HepG2 (cell line): ENCODE data around the gene RHOT2. TPM values are rescaled to one million over a fixed set of nuclear protein-coding genes. Genes with fewer than 3 reads are reported as not detected.

ENCODE experiments used
- GABPA ChIP-seq, 2 experiments: IDR thresholded peaks; 2 replicates each; pipeline ENCODE4 v1.6.1; 2011 to 2016; ENCODE audit warnings: low read depth in 2 of 2, low read length in 1 of 2, missing biosample characterization in 1 of 2, missing genetic modification characterization in 1 of 2
- REXO4 ChIP-seq: sonication (generic); formaldehyde crosslinking; IDR thresholded peaks from 2 replicates; pipeline ENCODE4 v1.8.0; 2022; ENCODE audit warnings: missing genetic modification reagents, mild to moderate bottlenecking, borderline replicate concordance
- SP1 ChIP-seq, 2 experiments: fragments of 450-650 bp in 1 of 2; sonication (generic) in 1 of 2; formaldehyde crosslinking in 1 of 2; IDR thresholded peaks; 2 replicates each; pipeline versions ENCODE4 v1.4.0 to v1.6.1; 2016 to 2020; ENCODE audit warnings: missing genetic modification reagents in 1 of 2
- TCF12 ChIP-seq, 2 experiments: fragments of 450-650 bp in 1 of 2; sonication (generic) in 1 of 2; formaldehyde crosslinking in 1 of 2; IDR thresholded peaks; 2 replicates each; pipeline versions ENCODE4 v1.6.1 to v1.8.0; 2017 to 2022; ENCODE audit warnings: antibody characterized with exemption in 1 of 2, mild to moderate bottlenecking in 1 of 2, missing genetic modification reagents in 1 of 2, moderate library complexity in 1 of 2
- ZBTB7B ChIP-seq: sonication (generic); formaldehyde crosslinking; IDR thresholded peaks from 2 replicates; pipeline ENCODE4 v1.4.0; 2020; ENCODE audit warnings: missing genetic modification reagents
- ZFP82 ChIP-seq: sonication (generic); formaldehyde crosslinking; IDR thresholded peaks from 2 replicates; pipeline ENCODE4 v1.5.1; 2020; ENCODE audit warnings: mild to moderate bottlenecking, missing genetic modification reagents, borderline replicate concordance
- ZNF577 ChIP-seq: sonication (generic); formaldehyde crosslinking; IDR thresholded peaks from 2 replicates; pipeline ENCODE4 v1.4.0; 2020; ENCODE audit warnings: mild to moderate bottlenecking, low read depth, missing genetic modification reagents, borderline replicate concordance
- ZNF772 ChIP-seq: sonication (generic); formaldehyde crosslinking; IDR thresholded peaks from 2 replicates; pipeline ENCODE4 v1.5.0; 2020; ENCODE audit warnings: mild to moderate bottlenecking, missing genetic modification reagents
- polyA plus RNA-seq, 8 experiments: library from polyadenylated mRNA; depleted of rRNA in 3 of 8; stranded (reverse) in 7 of 8; unstranded in 1 of 8; fragments of >200 nt; fragmentation: Illumina TruSeq in 4 of 8; extraction: Trizol in 4 of 8; gene quantifications; 2 replicates each; pipeline versions ENCODE4 v1.2.1 to v1.2.3, GENCODE V29; 2011 to 2016; ENCODE audit warnings: low read depth in 4 of 8, missing spikeins in 1 of 8, mixed read lengths in 1 of 8; ENCODE audit not compliant: insufficient read depth in 1 of 8
- total RNA-seq, 5 experiments: library from RNA; depleted of rRNA; stranded (reverse); fragments of >200 nt; fragmentation: Illumina TruSeq; extraction: Trizol; gene quantifications; 2 replicates each; pipeline ENCODE4 v1.2.3, GENCODE V29; 2016; ENCODE audit warnings: low read depth in 1 of 5
- TF ChIP-seq, protein P1 (sequence below): IDR thresholded peaks from 2 replicates; pipeline ENCODE4 v1.6.1; 2016
- TF ChIP-seq, protein P2 (sequence below): sonication (generic); formaldehyde crosslinking; IDR thresholded peaks from 2 replicates; pipeline ENCODE4 v1.4.0; 2020; ENCODE audit warnings: missing genetic modification reagents
- TF ChIP-seq, protein P3 (sequence below): sonication (generic); formaldehyde crosslinking; IDR thresholded peaks from 2 replicates; pipeline ENCODE4 v1.5.0; 2020; ENCODE audit warnings: mild to moderate bottlenecking, missing genetic modification reagents, borderline replicate concordance
- TF ChIP-seq, protein P4 (sequence below): sonication (generic); formaldehyde crosslinking; conservative IDR thresholded peaks from 2 replicates; pipeline ENCODE4 v1.5.0; 2020; ENCODE audit warnings: missing genetic modification reagents
- TF ChIP-seq, protein P5 (sequence below), 2 experiments: sonication (generic) in 1 of 2; formaldehyde crosslinking in 1 of 2; IDR thresholded peaks; 2 replicates each; pipeline versions ENCODE4 v1.5.1 to v1.6.1; 2011 to 2020; ENCODE audit warnings: borderline replicate concordance in 1 of 2, low read depth in 1 of 2, low read length in 1 of 2, mild to moderate bottlenecking in 1 of 2, missing genetic modification reagents in 1 of 2, moderate library complexity in 1 of 2
- TF ChIP-seq, protein P6 (sequence below): sonication (generic); formaldehyde crosslinking; IDR thresholded peaks from 2 replicates; pipeline ENCODE4 v1.5.0; 2020; ENCODE audit warnings: missing genetic modification reagents, mild to moderate bottlenecking, borderline replicate concordance

RHOT2 gene
- total and polyA plus RNA-seq, 2 of the 13 experiments (the other 11 are each of a cell fraction or from before 2014, with no cell fraction given) = 63.6 to 76.9 TPM

DNA sequence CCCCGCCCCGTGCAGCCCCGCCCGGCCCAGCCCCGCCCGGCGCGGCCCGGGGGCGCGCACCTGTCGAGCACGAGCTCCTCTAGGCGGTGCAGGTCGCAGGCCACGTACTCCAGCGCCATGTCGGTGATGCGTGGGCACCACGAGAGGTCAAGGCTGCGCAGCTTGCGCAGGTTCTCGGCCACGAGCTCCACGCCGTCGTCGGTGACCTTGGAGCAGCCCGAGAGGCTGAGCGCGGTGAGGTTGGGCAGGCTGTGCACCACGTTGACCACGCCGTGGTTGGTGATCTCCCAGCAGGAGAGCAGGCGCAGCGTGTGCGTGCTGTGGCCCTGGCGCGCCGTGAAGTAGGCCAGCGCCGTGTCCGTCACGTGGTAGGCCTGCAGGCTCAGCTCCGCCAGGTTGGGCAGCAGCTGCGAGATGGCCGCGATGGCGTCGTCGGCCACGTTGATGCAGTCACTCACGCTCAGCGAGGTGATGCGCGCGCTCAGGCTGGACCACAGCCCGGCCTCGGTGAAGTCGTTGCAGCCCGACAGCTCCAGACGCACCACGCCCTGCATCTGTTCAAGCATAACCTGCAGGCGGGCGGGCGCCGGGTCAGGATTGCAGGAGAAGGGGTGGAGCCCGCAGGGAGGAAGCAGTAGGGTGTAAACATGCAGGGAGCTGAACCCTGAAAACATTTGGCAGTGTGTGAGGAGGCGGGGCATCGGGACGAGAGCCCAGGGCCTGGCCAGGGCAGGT is 27.6 kb downstream of the RHOT2 start (continued):
- TF ChIP-seq, protein P1, sequence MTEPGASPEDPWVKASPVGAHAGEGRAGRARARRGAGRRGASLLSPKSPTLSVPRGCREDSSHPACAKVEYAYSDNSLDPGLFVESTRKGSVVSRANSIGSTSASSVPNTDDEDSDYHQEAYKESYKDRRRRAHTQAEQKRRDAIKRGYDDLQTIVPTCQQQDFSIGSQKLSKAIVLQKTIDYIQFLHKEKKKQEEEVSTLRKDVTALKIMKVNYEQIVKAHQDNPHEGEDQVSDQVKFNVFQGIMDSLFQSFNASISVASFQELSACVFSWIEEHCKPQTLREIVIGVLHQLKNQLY (CRISPR knock-in tag) = peak; percentile 13; the same call in 1 of the 2 replicates
- TF ChIP-seq ZBTB7B (CRISPR knock-in tag) = no peak
- no peak for TF ChIP-seq ZFP82 (CRISPR knock-in tag)
- no peak for TF ChIP-seq ZNF577 (CRISPR knock-in tag)
- TF ChIP-seq, protein P2, sequence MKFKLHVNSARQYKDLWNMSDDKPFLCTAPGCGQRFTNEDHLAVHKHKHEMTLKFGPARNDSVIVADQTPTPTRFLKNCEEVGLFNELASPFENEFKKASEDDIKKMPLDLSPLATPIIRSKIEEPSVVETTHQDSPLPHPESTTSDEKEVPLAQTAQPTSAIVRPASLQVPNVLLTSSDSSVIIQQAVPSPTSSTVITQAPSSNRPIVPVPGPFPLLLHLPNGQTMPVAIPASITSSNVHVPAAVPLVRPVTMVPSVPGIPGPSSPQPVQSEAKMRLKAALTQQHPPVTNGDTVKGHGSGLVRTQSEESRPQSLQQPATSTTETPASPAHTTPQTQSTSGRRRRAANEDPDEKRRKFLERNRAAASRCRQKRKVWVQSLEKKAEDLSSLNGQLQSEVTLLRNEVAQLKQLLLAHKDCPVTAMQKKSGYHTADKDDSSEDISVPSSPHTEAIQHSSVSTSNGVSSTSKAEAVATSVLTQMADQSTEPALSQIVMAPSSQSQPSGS (CRISPR knock-in tag) = no peak
- TF ChIP-seq, protein P3, sequence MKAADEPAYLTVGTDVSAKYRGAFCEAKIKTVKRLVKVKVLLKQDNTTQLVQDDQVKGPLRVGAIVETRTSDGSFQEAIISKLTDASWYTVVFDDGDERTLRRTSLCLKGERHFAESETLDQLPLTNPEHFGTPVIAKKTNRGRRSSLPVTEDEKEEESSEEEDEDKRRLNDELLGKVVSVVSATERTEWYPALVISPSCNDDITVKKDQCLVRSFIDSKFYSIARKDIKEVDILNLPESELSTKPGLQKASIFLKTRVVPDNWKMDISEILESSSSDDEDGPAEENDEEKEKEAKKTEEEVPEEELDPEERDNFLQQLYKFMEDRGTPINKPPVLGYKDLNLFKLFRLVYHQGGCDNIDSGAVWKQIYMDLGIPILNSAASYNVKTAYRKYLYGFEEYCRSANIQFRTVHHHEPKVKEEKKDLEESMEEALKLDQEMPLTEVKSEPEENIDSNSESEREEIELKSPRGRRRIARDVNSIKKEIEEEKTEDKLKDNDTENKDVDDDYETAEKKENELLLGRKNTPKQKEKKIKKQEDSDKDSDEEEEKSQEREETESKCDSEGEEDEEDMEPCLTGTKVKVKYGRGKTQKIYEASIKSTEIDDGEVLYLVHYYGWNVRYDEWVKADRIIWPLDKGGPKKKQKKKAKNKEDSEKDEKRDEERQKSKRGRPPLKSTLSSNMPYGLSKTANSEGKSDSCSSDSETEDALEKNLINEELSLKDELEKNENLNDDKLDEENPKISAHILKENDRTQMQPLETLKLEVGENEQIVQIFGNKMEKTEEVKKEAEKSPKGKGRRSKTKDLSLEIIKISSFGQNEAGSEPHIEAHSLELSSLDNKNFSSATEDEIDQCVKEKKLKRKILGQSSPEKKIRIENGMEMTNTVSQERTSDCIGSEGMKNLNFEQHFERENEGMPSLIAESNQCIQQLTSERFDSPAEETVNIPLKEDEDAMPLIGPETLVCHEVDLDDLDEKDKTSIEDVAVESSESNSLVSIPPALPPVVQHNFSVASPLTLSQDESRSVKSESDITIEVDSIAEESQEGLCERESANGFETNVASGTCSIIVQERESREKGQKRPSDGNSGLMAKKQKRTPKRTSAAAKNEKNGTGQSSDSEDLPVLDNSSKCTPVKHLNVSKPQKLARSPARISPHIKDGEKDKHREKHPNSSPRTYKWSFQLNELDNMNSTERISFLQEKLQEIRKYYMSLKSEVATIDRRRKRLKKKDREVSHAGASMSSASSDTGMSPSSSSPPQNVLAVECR (CRISPR knock-in tag) = peak; percentile 67; the same call in 1 of the 2 replicates
- TF ChIP-seq, protein P4, sequence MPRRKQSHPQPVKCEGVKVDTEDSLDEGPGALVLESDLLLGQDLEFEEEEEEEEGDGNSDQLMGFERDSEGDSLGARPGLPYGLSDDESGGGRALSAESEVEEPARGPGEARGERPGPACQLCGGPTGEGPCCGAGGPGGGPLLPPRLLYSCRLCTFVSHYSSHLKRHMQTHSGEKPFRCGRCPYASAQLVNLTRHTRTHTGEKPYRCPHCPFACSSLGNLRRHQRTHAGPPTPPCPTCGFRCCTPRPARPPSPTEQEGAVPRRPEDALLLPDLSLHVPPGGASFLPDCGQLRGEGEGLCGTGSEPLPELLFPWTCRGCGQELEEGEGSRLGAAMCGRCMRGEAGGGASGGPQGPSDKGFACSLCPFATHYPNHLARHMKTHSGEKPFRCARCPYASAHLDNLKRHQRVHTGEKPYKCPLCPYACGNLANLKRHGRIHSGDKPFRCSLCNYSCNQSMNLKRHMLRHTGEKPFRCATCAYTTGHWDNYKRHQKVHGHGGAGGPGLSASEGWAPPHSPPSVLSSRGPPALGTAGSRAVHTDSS (CRISPR knock-in tag) = 0 out of 2 replicates have a peak, but pooled peaks have one; percentile 51
- no peak for TF ChIP-seq GABPA (IDR thresholded peaks at IDR 0.05; ENCODE audit: low read depth, low read length)
- no peak for TF ChIP-seq GABPA (CRISPR knock-in tag; IDR thresholded peaks at IDR 0.05; ENCODE audit: low read depth)
- peak; percentile 83; the same call in 1 of the 2 replicates for TF ChIP-seq ZNF772
- TF ChIP-seq SP1 (IDR thresholded peaks at IDR 0.05) = no peak
- TF ChIP-seq SP1 (CRISPR knock-in tag; IDR thresholded peaks at IDR 0.05) = 0 out of 2 replicates have a peak, but pooled peaks have one; percentile 37
- TF ChIP-seq, protein P5, sequence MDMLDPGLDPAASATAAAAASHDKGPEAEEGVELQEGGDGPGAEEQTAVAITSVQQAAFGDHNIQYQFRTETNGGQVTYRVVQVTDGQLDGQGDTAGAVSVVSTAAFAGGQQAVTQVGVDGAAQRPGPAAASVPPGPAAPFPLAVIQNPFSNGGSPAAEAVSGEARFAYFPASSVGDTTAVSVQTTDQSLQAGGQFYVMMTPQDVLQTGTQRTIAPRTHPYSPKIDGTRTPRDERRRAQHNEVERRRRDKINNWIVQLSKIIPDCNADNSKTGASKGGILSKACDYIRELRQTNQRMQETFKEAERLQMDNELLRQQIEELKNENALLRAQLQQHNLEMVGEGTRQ (IDR thresholded peaks at IDR 0.05; ENCODE audit: low read depth, low read length) = peak; percentile 40; the same call in 1 of the 2 replicates
- TF ChIP-seq, protein P5 (CRISPR knock-in tag; IDR thresholded peaks at IDR 0.05; ENCODE audit: borderline replicate concordance) = no peak
- TF ChIP-seq, protein P6, sequence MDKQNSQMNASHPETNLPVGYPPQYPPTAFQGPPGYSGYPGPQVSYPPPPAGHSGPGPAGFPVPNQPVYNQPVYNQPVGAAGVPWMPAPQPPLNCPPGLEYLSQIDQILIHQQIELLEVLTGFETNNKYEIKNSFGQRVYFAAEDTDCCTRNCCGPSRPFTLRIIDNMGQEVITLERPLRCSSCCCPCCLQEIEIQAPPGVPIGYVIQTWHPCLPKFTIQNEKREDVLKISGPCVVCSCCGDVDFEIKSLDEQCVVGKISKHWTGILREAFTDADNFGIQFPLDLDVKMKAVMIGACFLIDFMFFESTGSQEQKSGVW (CRISPR knock-in tag) = no peak
- TF ChIP-seq REXO4 (CRISPR knock-in tag) = 0 out of 2 replicates have a peak, but pooled peaks have one; percentile 83
- no peak for TF ChIP-seq TCF12 (IDR thresholded peaks at IDR 0.05)
- TF ChIP-seq TCF12 (CRISPR knock-in tag; IDR thresholded peaks at IDR 0.05) = 0 out of 2 replicates have a peak, but pooled peaks have one; percentile 41
